Left kidney (tissue), 2 donors: ENCODE data around the gene APOM. TPM values are rescaled to one million over a fixed set of nuclear protein-coding genes. Genes with fewer than 3 reads are reported as not detected.

Source experiments
- DNase-seq: peaks from one replicate; pipeline ENCODE4 v3.0.0-alpha.2; 2013
- polyA plus RNA-seq: library from polyadenylated mRNA; unstranded; fragments of 120-200 nt; gene quantifications from one replicate; pipeline ENCODE4 v1.2.1, GENCODE V29; 2013; ENCODE audit not compliant: insufficient read length

Gene APOM
- polyA plus RNA-seq, 1 donor, result 95.0 TPM

DNA sequence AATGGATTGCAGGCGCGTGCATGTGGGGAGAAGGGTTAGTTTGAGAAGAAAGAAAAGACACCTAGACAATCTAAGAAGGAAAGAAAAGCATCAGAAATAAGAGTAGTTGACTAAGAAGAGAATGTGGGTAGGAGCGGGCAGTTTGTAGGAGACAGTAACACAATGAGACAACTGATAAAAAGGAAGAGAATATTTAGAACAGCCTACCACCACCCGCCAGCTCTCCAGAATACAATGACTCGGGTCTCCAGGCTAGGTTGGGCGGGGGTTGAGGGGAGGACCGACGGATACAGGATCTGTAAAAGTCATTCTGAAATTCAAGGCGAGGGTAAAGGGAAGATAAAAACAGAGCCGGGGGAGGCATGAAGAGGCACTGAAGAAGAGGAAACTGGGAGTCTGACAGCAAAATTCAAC lies 46.7 kb downstream of the APOM start:
- DNase-seq, result no peak

DNA sequence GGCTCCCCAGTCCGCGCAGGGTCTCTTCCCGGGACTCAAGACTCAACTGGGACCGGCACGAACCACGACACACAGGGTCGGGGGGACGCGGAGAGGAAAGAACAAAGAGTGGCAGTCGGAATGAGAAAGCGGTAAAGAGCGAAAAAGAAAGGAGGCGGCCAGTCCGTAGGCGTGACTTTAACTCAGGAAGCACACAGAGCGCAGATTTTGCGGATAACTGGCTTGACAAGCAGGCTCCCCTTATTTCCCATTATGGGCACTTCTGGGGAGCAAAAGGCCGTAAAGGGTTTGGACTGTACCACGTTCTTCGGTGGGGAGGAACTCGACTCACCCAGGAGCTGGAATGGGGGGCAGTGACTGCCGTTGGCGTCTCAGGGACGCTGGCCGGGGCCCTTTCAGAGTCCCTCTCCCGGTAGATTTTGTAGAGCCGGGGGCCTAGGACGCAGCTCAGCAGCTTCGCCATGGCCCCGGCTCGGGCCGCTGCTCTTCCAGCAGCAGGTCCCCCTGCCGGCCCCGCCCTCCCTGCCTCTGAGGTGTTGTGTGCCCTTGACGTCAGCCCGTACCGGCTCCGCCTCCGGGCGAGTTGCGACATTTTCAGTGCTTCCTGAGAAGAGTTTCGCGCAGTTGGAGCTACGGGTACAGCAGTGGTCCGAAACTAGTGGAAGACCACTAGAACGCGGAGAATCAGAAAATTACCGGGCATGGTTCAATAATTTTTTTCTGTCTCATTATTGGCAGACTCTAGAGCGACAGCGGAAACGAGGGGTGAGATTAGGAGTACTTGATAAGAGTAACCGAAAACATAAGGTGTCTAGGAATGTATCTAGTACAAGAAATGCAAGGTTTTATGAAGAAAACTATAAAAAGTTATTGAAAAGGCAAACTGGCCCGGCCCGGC lies 47.4 kb downstream of the APOM start, which contains the start of gene ABHD16A:
ABHD16A (minus strand) TSS at position 506 of the 898 bp plus-strand sequence; CDS start at position 463, 43 bp downstream.
- peak; percentile 99 for DNase-seq

DNA sequence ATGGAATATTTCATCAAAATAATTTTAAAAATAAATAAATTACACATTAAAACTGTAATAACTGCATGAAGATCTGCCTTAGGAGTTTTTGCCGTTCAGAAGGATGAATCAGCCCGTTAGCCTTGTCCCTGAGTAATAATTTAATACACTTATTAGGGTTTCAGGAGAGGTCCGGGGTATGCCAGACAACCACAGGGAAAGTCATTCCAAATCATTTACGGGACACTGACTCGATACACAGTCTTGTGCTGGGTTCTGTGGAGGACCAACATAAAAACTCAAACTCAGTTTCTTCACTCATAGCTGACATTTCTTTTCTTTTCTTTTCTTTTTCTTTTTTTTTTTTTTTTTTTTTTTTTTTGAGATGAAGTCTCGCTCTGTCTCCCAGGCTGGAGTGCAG lies 50.2 kb downstream of the APOM start:
- no peak for DNase-seq

DNA sequence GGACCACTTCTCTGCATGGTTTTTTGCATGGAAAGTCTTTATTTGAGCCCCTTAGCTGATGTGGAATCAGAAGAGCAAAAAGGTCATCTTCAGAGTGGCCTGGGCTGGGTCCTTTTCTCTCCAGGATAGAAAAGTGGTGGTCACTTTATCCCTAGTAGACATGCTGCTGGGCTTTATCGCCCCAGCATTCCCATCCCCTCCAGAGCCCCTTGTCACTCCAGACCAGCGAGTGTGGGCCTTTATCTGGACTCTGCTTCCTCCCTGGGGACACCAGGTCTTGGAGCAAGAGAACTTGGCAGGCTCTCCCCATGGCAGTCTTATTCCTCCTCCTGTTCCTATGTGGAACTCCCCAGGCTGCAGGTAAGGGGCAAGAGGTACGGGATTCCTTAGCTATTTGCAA lies 50.9 kb downstream of the APOM start, which contains the start of gene LY6G6F:
LY6G6F (plus strand) TSS at position 268 of the 400 bp plus-strand sequence; CDS start at position 309, 41 bp downstream.
- DNase-seq, result no peak

DNA sequence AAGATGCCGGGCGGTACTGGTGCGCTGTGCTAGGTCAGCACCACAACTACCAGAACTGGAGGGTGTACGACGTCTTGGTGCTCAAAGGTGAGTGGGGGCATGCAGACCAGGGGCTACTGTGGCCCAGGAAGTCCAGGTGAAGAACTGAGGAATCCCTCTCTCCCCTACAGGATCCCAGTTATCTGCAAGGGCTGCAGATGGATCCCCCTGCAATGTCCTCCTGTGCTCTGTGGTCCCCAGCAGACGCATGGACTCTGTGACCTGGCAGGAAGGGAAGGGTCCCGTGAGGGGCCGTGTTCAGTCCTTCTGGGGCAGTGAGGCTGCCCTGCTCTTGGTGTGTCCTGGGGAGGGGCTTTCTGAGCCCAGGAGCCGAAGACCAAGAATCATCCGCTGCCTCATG lies 52.0 kb downstream of the APOM start:
- no peak for DNase-seq

Other genes with a start within 250 kb of the APOM start
- gene MICB, start 157.7 kb upstream of the APOM start, polyA plus RNA-seq, result 2.1 TPM
- gene MCCD1, start 126.9 kb upstream of the APOM start, polyA plus RNA-seq, result 11.9 TPM
- 785 TPM for gene DDX39B, start 113.9 kb upstream of the APOM start, polyA plus RNA-seq
- gene ATP6V1G2, start 109.3 kb upstream of the APOM start, polyA plus RNA-seq, result 8.6 TPM
- 15.7 TPM for gene NFKBIL1, start 108.3 kb upstream of the APOM start, polyA plus RNA-seq
- gene LTA, start 83.6 kb upstream of the APOM start, polyA plus RNA-seq, result 0.40 TPM
- gene TNF, start 80.3 kb upstream of the APOM start, polyA plus RNA-seq, result 0.17 TPM
- gene LTB, start 73.5 kb upstream of the APOM start, polyA plus RNA-seq, result 0.91 TPM
- gene LST1, start 69.6 kb upstream of the APOM start, polyA plus RNA-seq, result 2.6 TPM
- gene NCR3, start 62.9 kb upstream of the APOM start, polyA plus RNA-seq, result not detected
- 60.5 TPM for gene AIF1, start 40.7 kb upstream of the APOM start, polyA plus RNA-seq
- gene PRRC2A, start 35.2 kb upstream of the APOM start, polyA plus RNA-seq, result 184 TPM
- 242 TPM for gene BAG6, start 3.2 kb upstream of the APOM start, polyA plus RNA-seq
- 18.2 TPM for gene C6orf47, start 4.9 kb downstream of the APOM start, polyA plus RNA-seq
- gene GPANK1, start 9.1 kb downstream of the APOM start, polyA plus RNA-seq, result 27.5 TPM
- gene CSNK2B, start 10.2 kb downstream of the APOM start, polyA plus RNA-seq, result 237 TPM
- gene LY6G5B, start 14.1 kb downstream of the APOM start, polyA plus RNA-seq, result 31.1 TPM
- 2.7 TPM for gene LY6G5C, start 25.2 kb downstream of the APOM start, polyA plus RNA-seq
- 60.7 TPM for gene ABHD16A, start 47.4 kb downstream of the APOM start, polyA plus RNA-seq
- 0.32 TPM for gene LY6G6F, start 51.0 kb downstream of the APOM start, polyA plus RNA-seq
- gene LY6G6D, start 59.5 kb downstream of the APOM start, polyA plus RNA-seq, result not detected
- gene LY6G6C, start 65.9 kb downstream of the APOM start, polyA plus RNA-seq, result 1.1 TPM
- gene MPIG6B, start 67.5 kb downstream of the APOM start, polyA plus RNA-seq, result 1.7 TPM
- 148 TPM for gene DDAH2, start 73.4 kb downstream of the APOM start, polyA plus RNA-seq
- 268 TPM for gene CLIC1, start 80.6 kb downstream of the APOM start, polyA plus RNA-seq
- gene MSH5, start 84.1 kb downstream of the APOM start, polyA plus RNA-seq, result 62.2 TPM
- 16.0 TPM for gene SAPCD1, start 106.8 kb downstream of the APOM start, polyA plus RNA-seq
- 8.5 TPM for gene VWA7, start 121.4 kb downstream of the APOM start, polyA plus RNA-seq
- 69.7 TPM for gene VARS1, start 139.9 kb downstream of the APOM start, polyA plus RNA-seq
- 71.7 TPM for gene LSM2, start 151.1 kb downstream of the APOM start, polyA plus RNA-seq
- 3.8 TPM for gene HSPA1L, start 159.4 kb downstream of the APOM start, polyA plus RNA-seq
- gene HSPA1A, start 159.6 kb downstream of the APOM start, polyA plus RNA-seq, result 72.3 TPM
- 112 TPM for gene HSPA1B, start 171.8 kb downstream of the APOM start, polyA plus RNA-seq
- 66.3 TPM for gene NEU1, start 206.9 kb downstream of the APOM start, polyA plus RNA-seq
- gene SLC44A4, start 223.1 kb downstream of the APOM start, polyA plus RNA-seq, result 52.6 TPM
- gene EHMT2, start 241.8 kb downstream of the APOM start, polyA plus RNA-seq, result 84.3 TPM
- 23.1 TPM for gene ZBTB12, start 246.2 kb downstream of the APOM start, polyA plus RNA-seq